Tibial nerve (tissue), 4 donors: ENCODE results near the gene TPP2. TPM values are rescaled to one million over a fixed set of nuclear protein-coding genes. Genes with fewer than 3 reads are reported as not detected.

ENCODE experiments used
- DNase-seq, 2 donors: peaks; one replicate each; pipeline ENCODE4 v3.0.0-alpha.2; 2019; ENCODE audit warnings: low spot score in 2 of 2
- H3K27ac ChIP-seq, 4 donors: fragments of 200-600 bp; sonication (generic) in 3 of 4; one replicate each; pipeline ENCODE4 v1.5.1; 2017 to 2019; ENCODE audit warnings: mild to moderate bottlenecking in 1 of 4
- H3K27me3 ChIP-seq, 2 donors: fragments of 200-600 bp; sonication (generic) in 1 of 2; one replicate each; pipeline versions ENCODE4 v1.5.1 to v1.6.0; 2017 to 2019
- H3K36me3 ChIP-seq, 3 donors: fragments of 200-600 bp; sonication (generic); one replicate each; pipeline ENCODE4 v1.5.1; 2018 to 2019
- H3K4me1 ChIP-seq, 4 donors: fragments of 200-600 bp; sonication (generic) in 3 of 4; one replicate each; pipeline ENCODE4 v1.5.1; 2017 to 2019
- H3K4me3 ChIP-seq, 4 donors: fragments of 200-600 bp; sonication (generic) in 3 of 4; one replicate each; pipeline ENCODE4 v1.5.1; 2017 to 2019; ENCODE audit warnings: mild to moderate bottlenecking in 1 of 4, moderate library complexity in 1 of 4
- H3K9me3 ChIP-seq, 4 donors: fragments of 200-600 bp; sonication (generic) in 3 of 4; one replicate each; pipeline ENCODE4 v1.5.1; 2017 to 2019
- CTCF ChIP-seq, 5 experiments: fragments of 200-600 bp in 3 of 5; fragments of 450-650 bp in 2 of 5; sonication (generic) in 3 of 5; IDR thresholded peaks; one replicate each; pipeline ENCODE4 v1.5.1; 2016 to 2019; ENCODE audit warnings: antibody characterized with exemption in 5 of 5, mild to moderate bottlenecking in 3 of 5, moderate library complexity in 2 of 5
- EP300 ChIP-seq, 2 donors: sonication (generic); formaldehyde crosslinking; IDR thresholded peaks; one replicate each; pipeline ENCODE4 v1.6.1; 2017; ENCODE audit warnings: antibody characterized with exemption in 2 of 2, mild to moderate bottlenecking in 1 of 2
- POLR2A ChIP-seq, 2 donors: fragments of 450-650 bp; IDR thresholded peaks; one replicate each; pipeline ENCODE4 v1.6.1; 2017; ENCODE audit warnings: antibody characterized with exemption in 2 of 2, mild to moderate bottlenecking in 2 of 2, moderate library complexity in 2 of 2
- WGBS, 2 donors: methylation state at CpG; one replicate each; pipeline ENCODE4 v1.1.5; 2018; 5-methylcytosine and 5-hydroxymethylcytosine counted together
- total RNA-seq, 4 donors: library from RNA; depleted of rRNA; stranded (reverse); fragments of >200 nt; gene quantifications; one replicate each; pipeline ENCODE4 v1.1.0, GENCODE V29; 2016

TPP2 gene
- total RNA-seq, 4 donors from 2014 or later, result 37.8 to 47.5 (median 43.9) TPM

- Histone ChIP-seq H3K36me3 (no peaks in the 10 kb centered on the region), H3K9me3 (peaks cover 0 to 5% (median 0%) of the 10 kb centered on the region in 4 donors), H3K27me3 (peaks cover 0 to 46% of the 10 kb centered on the region in 2 donors), H3K4me3 (no peak overlapping the region), H3K27ac (no peak overlapping the region), H3K4me1 (no peaks in the 10 kb centered on the region)
- WGBS, 2 donors, result 84 to 91% methylated on average over 4 of the region's 4 CpGs
- no peak for TF ChIP-seq CTCF (IDR thresholded peaks at IDR 0.05)
- TF ChIP-seq POLR2A (IDR thresholded peaks at IDR 0.05), result no peak
- no peak for TF ChIP-seq EP300 (IDR thresholded peaks at IDR 0.05)
- DNase-seq, result no peak
Measured at GRCh38 chr13:102693250-102693649, 96.5 kb downstream of the TPP2 start.

GRCh38 chr13:102693776-102694175 lies 97.0 kb downstream of the TPP2 start:
- Histone ChIP-seq H3K9me3 (peaks cover 0 to 10% (median 0%) of the 10 kb centered on the region in 4 donors), H3K27ac (no peak overlapping the region), H3K4me1 (no peaks in the 10 kb centered on the region), H3K36me3 (no peaks in the 10 kb centered on the region), H3K4me3 (no peak overlapping the region), H3K27me3 (peaks cover 0 to 46% of the 10 kb centered on the region in 2 donors)
- WGBS, 2 donors, result 56 to 60% methylated on average over 2 of the region's 2 CpGs
- TF ChIP-seq EP300 (IDR thresholded peaks at IDR 0.05), result no peak
- TF ChIP-seq CTCF (IDR thresholded peaks at IDR 0.05), result no peak
- TF ChIP-seq POLR2A (IDR thresholded peaks at IDR 0.05), result no peak
- DNase-seq, result no peak

- Histone ChIP-seq H3K27ac (no peak within 1 kb of the TSS), H3K4me1 (peaks cover 0 to 4% (median 0%) of the 10 kb centered on the region in 4 donors), H3K36me3 (no peaks in the 10 kb centered on the region), H3K27me3 (peaks cover 0 to 43% of the 10 kb centered on the region in 2 donors), H3K4me3 (no peak within 1 kb of the TSS), H3K9me3 (peaks cover 0 to 12% (median 0%) of the 10 kb centered on the region in 4 donors)
- 72% methylated on average over 6 of the region's 6 CpGs for WGBS, 2 donors
- TF ChIP-seq POLR2A (IDR thresholded peaks at IDR 0.05) (no peak), CTCF (IDR thresholded peaks at IDR 0.05) (no peak), EP300 (IDR thresholded peaks at IDR 0.05) (no peak)
- no peak for DNase-seq
Measured at GRCh38 chr13:102694937-102695336, 98.2 kb downstream of the TPP2 start, which contains the start of gene METTL21C. Gene METTL21C (minus strand): TSS chr13:102695044. CDS start chr13:102694498, 546 bp downstream.

- Histone ChIP-seq H3K4me1 (peaks cover 0 to 16% (median 0%) of the 10 kb centered on the region in 4 donors), H3K27ac (no peak overlapping the region), H3K36me3 (no peaks in the 10 kb centered on the region), H3K27me3 (peaks cover 0 to 37% of the 10 kb centered on the region in 2 donors), H3K4me3 (no peak overlapping the region), H3K9me3 (peaks cover 0 to 12% (median 0%) of the 10 kb centered on the region in 4 donors)
- no peak for DNase-seq
- TF ChIP-seq EP300 (IDR thresholded peaks at IDR 0.05) (no peak), CTCF (IDR thresholded peaks at IDR 0.05) (no peak), POLR2A (IDR thresholded peaks at IDR 0.05) (no peak)
- WGBS, 2 donors, result 92 to 94% methylated on average over 4 of the region's 4 CpGs
Measured at GRCh38 chr13:102696465-102696864, 99.7 kb downstream of the TPP2 start.

GRCh38 chr13:102697264-102697663 lies 100.5 kb downstream of the TPP2 start:
- no peak overlapping the region for H3K27ac ChIP-seq
- no peak overlapping the region for H3K4me3 ChIP-seq
- H3K9me3 ChIP-seq, result peaks cover 0 to 12% (median 0%) of the 10 kb centered on the region in 4 donors
- no peaks in the 10 kb centered on the region for H3K36me3 ChIP-seq
- H3K27me3 ChIP-seq, result peaks cover 0 to 30% of the 10 kb centered on the region in 2 donors
- H3K4me1 ChIP-seq, result peaks cover 0 to 16% (median 0%) of the 10 kb centered on the region in 4 donors
- no peak for TF ChIP-seq POLR2A (IDR thresholded peaks at IDR 0.05)
- TF ChIP-seq EP300 (IDR thresholded peaks at IDR 0.05), result no peak
- no peak for TF ChIP-seq CTCF (IDR thresholded peaks at IDR 0.05)
- no peak for DNase-seq
- WGBS, 2 donors, result 78 to 97% methylated on average over 6 of the region's 6 CpGs
